ENCODE data around the gene SYDE2. TPM values are rescaled to one million over a fixed set of nuclear protein-coding genes. Genes with fewer than 3 reads are reported as not detected.

SYDE2 gene
- total RNA-seq, 3 donors from 2014 or later (not counting 1 experiment from before 2014, with no cell fraction given): 0.11 to 0.35 TPM; not detected in 1

GRCh38 chr1:85111695-85112094 lies 89.1 kb downstream of the SYDE2 start:
- H3K27ac Mint-ChIP-seq: no peak overlapping the region

GRCh38 chr1:85109475-85109874 lies 91.3 kb downstream of the SYDE2 start:
- Mint-ChIP-seq H3K27me3 (ENCODE audit: low read depth in 2 of 2) (peaks cover 2 to 15% of the 10 kb centered on the region in 2 donors), H3K4me1 (no peaks in the 10 kb centered on the region)
- ATAC-seq: peak in 1 of 3 donors; percentile 36

More at GRCh38 chr1:85111695-85112094, 89.1 kb downstream of the SYDE2 start:
- no peak for ATAC-seq
- no CpG with 5 or more reads among the region's 1 CpG for WGBS (ENCODE audit: insufficient coverage)
- H3K27ac ChIP-seq (ENCODE audit: low read length): no peak overlapping the region
- TF ChIP-seq CTCF (IDR thresholded peaks at IDR 0.05): no peak
- Mint-ChIP-seq H3K36me3 (no peaks in the 10 kb centered on the region), H3K9me3 (no peaks in the 10 kb centered on the region), H3K4me1 (no peaks in the 10 kb centered on the region), H3K4me3 (no peak overlapping the region), H3K27me3 (ENCODE audit: low read depth in 2 of 2) (peaks cover 0 to 5% of the 10 kb centered on the region in 2 donors)
- intact Hi-C loops (cut with micrococcal nuclease): no loop called here
- no peak overlapping the region for H3K4me3 ChIP-seq (ENCODE audit: low read length)
- H3K9me3 ChIP-seq (ENCODE audit: control insufficient read depth, insufficient read depth, low read length): no peaks in the 10 kb centered on the region
- no peaks in the 10 kb centered on the region for H3K36me3 ChIP-seq (ENCODE audit: control insufficient read depth, insufficient read depth, low read length)
- H3K27me3 ChIP-seq (ENCODE audit: control insufficient read depth, insufficient read depth, low read length): no peaks in the 10 kb centered on the region
- DNase-seq: no peak
- no peaks in the 10 kb centered on the region for H3K4me1 ChIP-seq (ENCODE audit: control insufficient read depth, insufficient read depth, low read length)

More at GRCh38 chr1:85109475-85109874, 91.3 kb downstream of the SYDE2 start:
- Histone ChIP-seq H3K27ac (ENCODE audit: low read length) (no peak overlapping the region), H3K27me3 (ENCODE audit: control insufficient read depth, insufficient read depth, low read length) (no peaks in the 10 kb centered on the region), H3K4me3 (ENCODE audit: low read length) (no peak overlapping the region), H3K36me3 (ENCODE audit: control insufficient read depth, insufficient read depth, low read length) (no peaks in the 10 kb centered on the region), H3K4me1 (ENCODE audit: control insufficient read depth, insufficient read depth, low read length) (no peaks in the 10 kb centered on the region), H3K9me3 (ENCODE audit: control insufficient read depth, insufficient read depth, low read length) (no peaks in the 10 kb centered on the region)
- peak in 1 of 2 donors; percentile 72 for DNase-seq
- Mint-ChIP-seq H3K27ac (no peak overlapping the region), H3K36me3 (no peaks in the 10 kb centered on the region), H3K4me3 (no peak overlapping the region), H3K9me3 (no peaks in the 10 kb centered on the region)
- intact Hi-C loops (cut with micrococcal nuclease): loop anchor here (10.0 kb wide), 1 partner anchor 145 kb away; the partner anchor contains the start of gene C1orf52
- no peak for TF ChIP-seq CTCF (IDR thresholded peaks at IDR 0.05)

Other genes with a start within 250 kb of the SYDE2 start
- gene MCOLN2, start 203.9 kb downstream of the SYDE2 start, total RNA-seq: 10 to 100 TPM in 1 of 3 donors, 1 to 10 TPM in 1, under 1 TPM in 1; 0.84 to 23.9 (median 3.8) TPM
- gene MCOLN3, start 152.5 kb downstream of the SYDE2 start, total RNA-seq: not detected
- 10 to 100 TPM; 50.6 to 67.3 (median 58.9) TPM for gene C1orf52, start 58.6 kb upstream of the SYDE2 start, total RNA-seq
- gene BCL10, start 75.6 kb upstream of the SYDE2 start, total RNA-seq: 10 to 100 TPM; 46.3 to 49.2 (median 48.7) TPM